IPS DF 4.7 (cell line): ENCODE measurements around the gene ZNF732.
"Not testable (repeated sequence)": the region's sequence is repeated elsewhere in the genome, so short reads cannot be mapped to it uniquely, and the experiment has no call there.

Source experiments
- DNase-seq: peaks from one replicate; pipeline ENCODE4 v3.0.0-alpha.2; 2013; ENCODE audit warnings: low spot score; ENCODE audit errors: extremely low read depth

ZNF732 gene

GRCh38 chr4:253936-254756 is 51.1 kb downstream of the ZNF732 start:
- DNase-seq, result no peak

GRCh38 chr4:252065-252601 is 53.1 kb downstream of the ZNF732 start:
- no peak for DNase-seq

GRCh38 chr4:244471-244870 is 60.8 kb downstream of the ZNF732 start:
- DNase-seq, result peak; percentile 46

GRCh38 chr4:243426-243825 is 61.8 kb downstream of the ZNF732 start:
- no peak for DNase-seq

GRCh38 chr4:242121-242848 is 63.0 kb downstream of the ZNF732 start:
- peak; percentile 56 for DNase-seq

GRCh38 chr4:241411-241810 is 63.9 kb downstream of the ZNF732 start:
- DNase-seq, result not testable (repeated sequence)

- no peak for DNase-seq
Measured at GRCh38 chr4:236028-236427, 69.2 kb downstream of the ZNF732 start.

GRCh38 chr4:234178-234577 is 71.1 kb downstream of the ZNF732 start:
- no peak for DNase-seq

- no peak for DNase-seq
Measured at GRCh38 chr4:223913-224497, 81.3 kb downstream of the ZNF732 start.
